Nephron (organoid): ENCODE results near the gene NPRL2.

Experiments used
- H3K27ac Mint-ChIP-seq, 3 experiments: 2 replicates each; pipeline ENCODE4 v1.8.0; 2020; ENCODE audit warnings: mixed read lengths in 3 of 3, mild to moderate bottlenecking in 2 of 3, moderate library complexity in 1 of 3
- H3K27me3 Mint-ChIP-seq: 2 replicates; pipeline ENCODE4 v1.8.0; 2021; ENCODE audit warnings: low read depth, mild to moderate bottlenecking, moderate library complexity, mixed read lengths
- H3K36me3 Mint-ChIP-seq: 2 replicates; pipeline ENCODE4 v1.8.0; 2020; ENCODE audit warnings: low read depth, mixed read lengths
- H3K4me1 Mint-ChIP-seq: 2 replicates; pipeline ENCODE4 v1.8.0; 2020; ENCODE audit warnings: mixed read lengths
- H3K4me3 Mint-ChIP-seq, 3 experiments: 2 replicates each; pipeline ENCODE4 v1.8.0; 2020; ENCODE audit warnings: mild to moderate bottlenecking in 3 of 3, mixed read lengths in 3 of 3, moderate library complexity in 2 of 3
- H3K9me3 Mint-ChIP-seq: 2 replicates; pipeline ENCODE4 v1.8.0; 2020; ENCODE audit warnings: mixed read lengths
- CTCF ChIP-seq, 3 experiments: fragments of 200-600 bp; sonication (generic); IDR thresholded peaks; one replicate each; pipeline ENCODE4 v1.5.0; 2021; ENCODE audit warnings: antibody characterized with exemption in 3 of 3; ENCODE audit not compliant: unreplicated experiment in 3 of 3

NPRL2 gene

DNA sequence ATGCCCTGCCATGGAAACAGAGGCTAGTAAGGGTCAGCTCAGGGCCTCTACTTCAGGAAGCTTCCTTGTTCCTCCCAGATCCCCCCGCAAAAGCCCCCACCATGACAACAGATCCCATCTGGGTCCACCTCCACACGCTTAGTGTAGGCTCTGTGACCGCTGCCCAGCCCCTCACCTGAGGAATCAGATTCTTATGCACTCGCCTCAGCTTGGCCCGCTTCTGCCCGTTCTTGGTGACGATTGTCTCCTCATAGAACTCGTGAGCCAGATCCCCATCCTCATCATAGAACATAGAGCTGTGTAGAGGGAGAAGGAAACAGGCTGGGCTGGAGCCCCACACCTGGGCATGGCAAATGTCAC is 24.4 kb downstream of the NPRL2 start:
- H3K4me3 Mint-ChIP-seq, result peak overlapping the region; percentile 51 to 99 (median 70)
- H3K9me3 Mint-ChIP-seq, result no peaks in the 10 kb centered on the region
- no peak for TF ChIP-seq CTCF (IDR thresholded peaks at IDR 0.05; ENCODE audit: unreplicated experiment in 3 of 3)
- peaks cover 22% of the 10 kb centered on the region for H3K4me1 Mint-ChIP-seq
- H3K27me3 Mint-ChIP-seq, result no peaks in the 10 kb centered on the region
- peaks cover 14% of the 10 kb centered on the region for H3K36me3 Mint-ChIP-seq
- H3K27ac Mint-ChIP-seq, result peak overlapping the region in 1 of 3 experiments; percentile 41

DNA sequence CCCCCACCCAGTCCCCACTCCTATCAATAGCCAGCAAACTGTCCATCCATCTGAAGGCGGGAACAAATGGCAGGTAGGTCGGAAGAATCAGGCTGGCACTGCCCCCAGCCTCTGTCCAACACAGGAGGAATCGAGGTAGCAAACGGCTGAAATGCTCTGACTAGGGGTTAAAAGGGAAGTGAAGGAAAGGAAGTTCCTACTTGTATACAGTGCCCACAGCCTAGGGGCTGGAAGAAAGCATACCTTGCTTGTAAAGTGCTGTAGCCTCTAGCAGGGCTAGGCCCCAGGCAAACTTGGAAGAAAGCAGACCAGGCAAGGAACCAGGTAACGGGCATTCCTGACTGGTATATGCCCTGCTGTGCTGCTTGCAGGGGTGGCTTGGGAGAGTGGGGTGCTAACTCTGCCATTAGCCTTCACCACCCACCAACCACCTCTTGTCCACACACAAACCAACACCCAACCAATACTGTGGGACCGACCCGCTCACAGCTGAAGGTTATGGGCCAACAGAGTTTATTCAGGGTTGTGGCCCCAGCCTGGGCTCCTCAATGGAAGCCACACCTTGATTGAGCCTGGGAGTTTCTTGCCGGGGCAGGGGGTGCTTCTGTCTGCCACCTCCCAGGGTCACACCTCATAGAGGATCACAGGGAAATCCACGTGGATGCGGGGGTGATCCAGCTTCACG is 24.9 kb downstream of the NPRL2 start:
- no peak for TF ChIP-seq CTCF (IDR thresholded peaks at IDR 0.05; ENCODE audit: unreplicated experiment in 3 of 3)
- Mint-ChIP-seq H3K4me1 (peaks cover 23% of the 10 kb centered on the region), H3K4me3 (peak overlapping the region; percentile 51 to 99 (median 84)), H3K36me3 (peaks cover 9% of the 10 kb centered on the region), H3K9me3 (no peaks in the 10 kb centered on the region), H3K27me3 (no peaks in the 10 kb centered on the region), H3K27ac (no peak overlapping the region)

- H3K4me3 Mint-ChIP-seq, result peak overlapping the region; percentile 68 to 84 (median 80)
- peaks cover 28% of the 10 kb centered on the region for H3K4me1 Mint-ChIP-seq
- H3K27me3 Mint-ChIP-seq, result no peaks in the 10 kb centered on the region
- H3K9me3 Mint-ChIP-seq, result no peaks in the 10 kb centered on the region
- peaks cover 6% of the 10 kb centered on the region for H3K36me3 Mint-ChIP-seq
- peak overlapping the region in 2 of 3 experiments; percentile 87 to 99 for H3K27ac Mint-ChIP-seq
- no peak for TF ChIP-seq CTCF (IDR thresholded peaks at IDR 0.05; ENCODE audit: unreplicated experiment in 3 of 3)
These were observed 25.5 kb downstream of the NPRL2 start for GRCh38 chr3:50325113-50325480.

DNA sequence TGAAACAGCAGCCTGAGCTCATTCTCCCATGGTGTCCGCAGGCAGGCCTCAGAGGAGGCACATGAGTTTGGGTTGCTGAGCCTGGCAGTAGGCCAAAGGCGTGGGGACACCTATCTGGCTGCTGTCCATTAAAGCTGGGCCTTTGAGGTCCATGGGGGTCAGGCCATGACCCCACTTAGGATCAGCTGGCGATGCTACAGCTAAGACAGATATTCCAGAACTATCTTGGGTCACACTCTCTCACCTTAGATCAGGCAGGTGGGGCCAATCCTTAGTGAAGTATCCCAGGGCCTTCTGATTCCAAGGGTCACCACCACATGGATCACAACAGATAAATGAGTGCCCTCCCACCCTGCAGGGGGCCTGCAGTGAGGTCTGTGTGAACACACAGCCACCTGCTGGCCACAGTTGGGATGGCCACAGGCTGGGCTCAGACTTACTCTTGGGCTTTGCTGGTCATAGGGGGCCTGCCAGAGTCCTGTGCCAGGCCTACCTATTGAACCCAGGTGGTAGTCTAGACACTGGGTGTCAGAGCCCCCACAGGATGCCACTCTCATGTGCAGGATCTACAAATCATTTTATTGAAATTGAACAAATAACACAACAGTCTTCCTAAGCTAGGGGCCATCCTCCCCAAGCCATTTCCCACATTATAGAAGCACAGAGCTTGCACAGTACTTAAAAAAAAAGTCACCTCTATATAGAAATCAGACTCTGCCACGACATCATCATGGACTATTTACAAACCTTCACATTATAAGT is 26.0 kb downstream of the NPRL2 start:
- Mint-ChIP-seq H3K4me3 (peak overlapping the region; percentile 68 to 84 (median 80)), H3K4me1 (peaks cover 34% of the 10 kb centered on the region), H3K27me3 (no peaks in the 10 kb centered on the region), H3K9me3 (no peaks in the 10 kb centered on the region), H3K36me3 (peaks cover 6% of the 10 kb centered on the region), H3K27ac (peak overlapping the region; percentile 86 to 99 (median 87))
- peak; percentile 82 to 85 (median 84) for TF ChIP-seq CTCF (IDR thresholded peaks at IDR 0.05; ENCODE audit: unreplicated experiment in 3 of 3)

- TF ChIP-seq CTCF (IDR thresholded peaks at IDR 0.05; ENCODE audit: unreplicated experiment in 3 of 3), result no peak
- Mint-ChIP-seq H3K36me3 (peaks cover 14% of the 10 kb centered on the region), H3K4me1 (peaks cover 42% of the 10 kb centered on the region), H3K27me3 (no peaks in the 10 kb centered on the region), H3K4me3 (peak overlapping the region in 2 of 3 experiments; percentile 80 to 92), H3K9me3 (no peaks in the 10 kb centered on the region), H3K27ac (peak overlapping the region; percentile 99 to 100 (median 99))
These were observed 26.9 kb downstream of the NPRL2 start for GRCh38 chr3:50323614-50324199.
